Sigmoid colon (tissue), 3 donors: ENCODE data around the gene C1orf174.

ENCODE experiments used
- CTCF ChIP-seq, 4 experiments: fragments of 450-650 bp in 3 of 4; fragments of 200-600 bp in 1 of 4; IDR thresholded peaks; one replicate each; pipeline ENCODE4 v1.5.1; 2016 to 2019; ENCODE audit warnings: antibody characterized with exemption in 4 of 4, mild to moderate bottlenecking in 3 of 4, moderate library complexity in 2 of 4
- POLR2A ChIP-seq, 2 donors: fragments of 450-650 bp; IDR thresholded peaks; one replicate each; pipeline ENCODE4 v1.6.1; 2016; ENCODE audit warnings: antibody characterized with exemption in 2 of 2, mild to moderate bottlenecking in 2 of 2, moderate library complexity in 2 of 2

DNA sequence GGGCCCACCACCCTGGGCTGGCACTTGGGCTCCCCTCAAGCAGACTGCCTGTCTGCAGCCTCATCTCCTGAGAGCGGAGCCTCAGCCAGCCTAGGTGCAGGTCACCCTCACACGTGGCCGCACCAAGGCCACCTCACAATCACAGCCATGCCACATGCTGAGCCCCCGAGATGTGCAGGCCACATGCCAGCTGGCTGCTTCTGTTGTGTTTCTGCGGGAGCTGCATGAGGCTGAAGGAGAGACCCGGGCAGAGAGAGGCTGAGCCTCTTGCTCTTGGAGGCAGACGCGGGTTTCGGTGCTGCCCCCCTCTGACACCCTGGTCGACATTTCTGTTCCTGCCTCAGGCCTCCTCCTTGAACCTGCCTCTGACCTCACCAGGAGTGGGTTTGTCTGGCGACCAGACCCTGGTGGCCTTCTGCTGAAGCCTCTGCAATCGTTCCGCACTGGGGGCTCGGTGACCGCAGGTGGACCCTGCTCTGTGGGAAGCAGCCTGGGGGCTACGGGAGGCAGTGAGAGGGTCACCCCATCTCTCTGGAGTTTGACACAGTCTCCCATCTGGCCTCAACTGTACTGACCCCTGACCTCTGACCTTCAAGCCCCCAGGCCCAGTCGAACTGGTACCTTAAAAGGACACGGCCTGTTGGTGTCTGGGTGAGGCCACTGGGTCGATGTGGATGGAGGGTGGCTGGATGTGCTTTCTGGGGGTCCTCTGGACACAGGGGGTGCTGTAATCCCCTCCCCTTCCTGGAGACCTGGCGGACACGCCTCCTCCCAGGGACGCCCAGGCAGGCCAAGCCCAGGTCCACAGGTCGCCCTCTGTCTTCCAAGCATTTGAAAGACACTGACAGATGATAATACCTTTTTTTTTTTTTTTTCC is 13.0 kb upstream of the C1orf174 start:
- TF ChIP-seq CTCF (IDR thresholded peaks at IDR 0.05), result no peak
- TF ChIP-seq POLR2A (IDR thresholded peaks at IDR 0.05), result no peak
